ENCODE data around the gene SLC25A22. TPM values are rescaled to one million over a fixed set of nuclear protein-coding genes. Genes with fewer than 3 reads are reported as not detected.

SLC25A22 gene
- total and polyA plus RNA-seq, 10 donors, result 6.3 to 23.2 (median 14.1) TPM

GRCh38 chr11:791658-792534 is 6.2 kb downstream of the SLC25A22 start:
- peaks cover 0 to 36% (median 26%) of the 10 kb centered on the region in 7 donors for H3K27me3 ChIP-seq (replicated peaks in 1 of 7)
- peaks cover 0 to 42% (median 25%) of the 10 kb centered on the region in 6 donors for H3K36me3 ChIP-seq
- no peak overlapping the region for H3K27ac ChIP-seq
- DNase-seq, result peak; percentile 74
- H3K4me3 ChIP-seq, result no peak overlapping the region
- intact Hi-C loops (cut with DNase I; ENCODE audit: low total_unique reads), result no loop called here
- H3K9me3 ChIP-seq, result no peaks in the 10 kb centered on the region
- WGBS, 5 donors, result 91 to 95% (median 94%) methylated on average over 24 to 49 of the region's 49 CpGs
- H3K4me1 ChIP-seq, result peaks cover 13 to 58% (median 40%) of the 10 kb centered on the region in 6 donors
- TF ChIP-seq POLR2AphosphoS5 (IDR thresholded peaks at IDR 0.05), result peak in 1 of 3 donors; percentile 34
- TF ChIP-seq POLR2A (IDR thresholded peaks at IDR 0.05), result no peak

DNA sequence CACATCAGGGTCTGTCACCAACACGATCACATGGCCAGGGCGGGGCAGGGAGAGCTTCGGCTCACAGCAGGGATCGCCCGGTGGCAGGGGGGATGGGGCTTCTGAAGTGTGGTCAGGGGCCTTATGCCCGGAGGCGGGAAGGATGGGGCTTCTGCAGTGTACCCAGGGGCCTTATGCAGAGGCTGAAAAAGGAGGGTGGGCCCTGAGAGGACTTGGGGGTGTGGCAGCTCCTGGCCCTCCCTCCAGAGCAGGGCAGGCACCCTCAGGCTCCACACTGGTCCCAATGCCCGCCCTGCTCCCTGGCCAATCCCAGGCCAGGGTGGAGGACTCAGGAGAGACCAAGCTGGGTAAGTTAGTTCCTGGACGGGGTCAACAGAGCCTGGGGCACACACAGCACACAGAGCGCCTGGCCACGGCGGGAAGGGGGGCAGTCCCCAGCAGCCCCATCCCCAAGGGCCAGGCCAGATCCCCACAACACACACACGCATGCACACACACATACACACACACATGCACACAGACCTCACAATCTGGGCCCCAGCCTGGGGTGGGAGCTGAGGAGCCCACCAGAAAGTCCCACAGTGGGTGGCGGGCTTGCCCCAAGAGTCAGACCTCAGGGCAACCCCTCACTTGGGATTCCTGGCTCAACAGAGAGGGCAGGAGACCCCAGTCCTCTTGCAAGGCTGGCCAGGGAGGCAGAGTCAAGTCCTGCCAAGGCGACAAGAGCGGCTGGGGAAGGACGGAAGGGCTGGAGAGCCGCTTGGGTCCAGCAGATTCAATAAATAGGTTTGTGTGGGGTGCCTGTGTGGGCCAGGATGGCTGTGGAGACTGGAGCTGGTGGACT is 7.1 kb downstream of the SLC25A22 start:
- Histone ChIP-seq H3K27me3 (replicated peaks in 1 of 7) (peaks cover 0 to 36% (median 26%) of the 10 kb centered on the region in 7 donors), H3K9me3 (no peaks in the 10 kb centered on the region), H3K27ac (no peak overlapping the region), H3K36me3 (peaks cover 0 to 42% (median 25%) of the 10 kb centered on the region in 6 donors), H3K4me1 (peaks cover 6 to 48% (median 32%) of the 10 kb centered on the region in 6 donors), H3K4me3 (no peak overlapping the region)
- DNase-seq, result peak; percentile 69
- TF ChIP-seq, protein P1, sequence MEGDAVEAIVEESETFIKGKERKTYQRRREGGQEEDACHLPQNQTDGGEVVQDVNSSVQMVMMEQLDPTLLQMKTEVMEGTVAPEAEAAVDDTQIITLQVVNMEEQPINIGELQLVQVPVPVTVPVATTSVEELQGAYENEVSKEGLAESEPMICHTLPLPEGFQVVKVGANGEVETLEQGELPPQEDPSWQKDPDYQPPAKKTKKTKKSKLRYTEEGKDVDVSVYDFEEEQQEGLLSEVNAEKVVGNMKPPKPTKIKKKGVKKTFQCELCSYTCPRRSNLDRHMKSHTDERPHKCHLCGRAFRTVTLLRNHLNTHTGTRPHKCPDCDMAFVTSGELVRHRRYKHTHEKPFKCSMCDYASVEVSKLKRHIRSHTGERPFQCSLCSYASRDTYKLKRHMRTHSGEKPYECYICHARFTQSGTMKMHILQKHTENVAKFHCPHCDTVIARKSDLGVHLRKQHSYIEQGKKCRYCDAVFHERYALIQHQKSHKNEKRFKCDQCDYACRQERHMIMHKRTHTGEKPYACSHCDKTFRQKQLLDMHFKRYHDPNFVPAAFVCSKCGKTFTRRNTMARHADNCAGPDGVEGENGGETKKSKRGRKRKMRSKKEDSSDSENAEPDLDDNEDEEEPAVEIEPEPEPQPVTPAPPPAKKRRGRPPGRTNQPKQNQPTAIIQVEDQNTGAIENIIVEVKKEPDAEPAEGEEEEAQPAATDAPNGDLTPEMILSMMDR (IDR thresholded peaks at IDR 0.05 in 8 of 11, conservative IDR thresholded peaks at IDR 0.05 in 3 of 11), result no peak
- TF ChIP-seq POLR2AphosphoS5 (IDR thresholded peaks at IDR 0.05), result peak in 1 of 3 donors; percentile 59
- TF ChIP-seq POLR2A (IDR thresholded peaks at IDR 0.05), result no peak
- 73 to 82% (median 81%) methylated on average over 10 to 18 of the region's 18 CpGs for WGBS, 5 donors
- intact Hi-C loops (cut with DNase I; ENCODE audit: low total_unique reads), result no loop called here

DNA sequence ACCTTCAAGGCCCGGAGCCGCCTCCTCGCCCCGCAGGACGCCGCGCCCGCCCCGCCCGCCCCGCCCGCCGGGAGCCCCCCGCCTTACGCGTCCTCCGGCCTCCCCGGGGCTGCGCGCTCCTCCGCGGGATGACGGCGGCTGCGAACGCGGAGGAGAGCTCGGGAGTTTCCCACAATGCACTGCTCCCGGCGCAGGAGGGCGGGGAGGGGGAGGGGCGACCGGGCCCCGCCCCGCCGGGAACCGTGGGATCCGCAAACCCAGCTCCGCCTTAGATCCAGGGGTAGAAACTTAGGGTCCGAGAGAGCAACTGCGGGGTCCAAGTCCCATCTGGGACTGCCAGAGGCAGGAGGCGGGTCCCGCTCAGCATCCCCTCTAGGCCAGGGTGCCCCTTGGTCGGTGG is 8.1 kb downstream of the SLC25A22 start, which contains the start of gene CEND1:
Gene CEND1 (minus strand): TSS at position 148 of the 400 bp plus-strand sequence. CDS start 1,514 bp downstream, outside the sequence.
- H3K27ac ChIP-seq, result no peak within 1 kb of the TSS
- peaks cover 0 to 42% (median 25%) of the 10 kb centered on the region in 6 donors for H3K36me3 ChIP-seq
- TF ChIP-seq POLR2AphosphoS5 (IDR thresholded peaks at IDR 0.05) (peak in 2 of 3 donors; percentile 17 to 36), POLR2A (IDR thresholded peaks at IDR 0.05) (no peak)
- no peak for DNase-seq
- peaks cover 0 to 36% (median 26%) of the 10 kb centered on the region in 7 donors for H3K27me3 ChIP-seq (replicated peaks in 1 of 7)
- intact Hi-C loops (cut with DNase I; ENCODE audit: low total_unique reads), result no loop called here
- WGBS, 5 donors, result 6 to 10% (median 9%) methylated on average over 27 to 44 of the region's 44 CpGs
- no peaks in the 10 kb centered on the region for H3K9me3 ChIP-seq
- H3K4me3 ChIP-seq, result peak within 1 kb of the TSS in 1 of 8 donors; percentile 51
- peaks cover 0 to 38% (median 22%) of the 10 kb centered on the region in 6 donors for H3K4me1 ChIP-seq

- no peaks in the 10 kb centered on the region for H3K9me3 ChIP-seq
- no peak for DNase-seq
- H3K4me1 ChIP-seq, result peaks cover 0 to 31% (median 16%) of the 10 kb centered on the region in 6 donors
- peaks cover 0 to 36% (median 26%) of the 10 kb centered on the region in 7 donors for H3K27me3 ChIP-seq (replicated peaks in 1 of 7)
- TF ChIP-seq, protein P1 (IDR thresholded peaks at IDR 0.05 in 8 of 11, conservative IDR thresholded peaks at IDR 0.05 in 3 of 11), result no peak
- no peak for TF ChIP-seq POLR2A (IDR thresholded peaks at IDR 0.05)
- peak in 1 of 3 donors; percentile 32 for TF ChIP-seq POLR2AphosphoS5 (IDR thresholded peaks at IDR 0.05)
- intact Hi-C loops (cut with DNase I; ENCODE audit: low total_unique reads), result no loop called here
- peak overlapping the region in 1 of 8 donors; percentile 51 for H3K4me3 ChIP-seq
- H3K27ac ChIP-seq, result no peak overlapping the region
- H3K36me3 ChIP-seq, result peaks cover 0 to 35% (median 25%) of the 10 kb centered on the region in 6 donors
- 30 to 55% (median 44%) methylated on average over 17 to 31 of the region's 31 CpGs for WGBS, 5 donors
These were observed 8.8 kb downstream of the SLC25A22 start for GRCh38 chr11:788953-789940.

Measured in spleen (tissue), 11 donors.